Measurements from ENCODE around the gene TOMM22.

Gene TOMM22

DNA sequence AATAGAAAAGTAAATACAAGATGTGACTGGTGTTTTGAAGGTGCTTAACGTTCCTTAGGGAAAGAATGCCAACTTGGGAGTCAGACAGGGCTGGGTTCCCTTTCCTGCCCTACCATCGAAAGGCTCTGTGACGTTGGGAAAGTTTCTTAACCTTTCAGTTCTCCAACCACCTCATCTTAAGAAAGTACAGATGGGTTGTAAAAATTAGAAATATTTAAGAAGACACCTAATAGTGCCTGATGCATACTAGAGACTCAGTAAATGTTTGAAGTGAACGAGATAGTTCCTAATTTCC is 25.1 kb downstream of the TOMM22 start:
- Histone ChIP-seq H3K27ac (peak overlapping the region; percentile 97), H3K4me1 (ENCODE audit: control insufficient read depth in 1 of 2, insufficient read depth in 1 of 2, low read depth in 1 of 2, low read length in 1 of 2) (peaks cover 61 to 62% of the 10 kb centered on the region in 2 experiments), H3K36me3 (peaks cover 22% of the 10 kb centered on the region), H3K4me3 (ENCODE audit: low read depth in 1 of 2, low read length in 1 of 2) (peak overlapping the region; percentile 92 to 96), H3K9me3 (no peaks in the 10 kb centered on the region), H3K27me3 (no peaks in the 10 kb centered on the region)
- TF ChIP-seq, protein P1, sequence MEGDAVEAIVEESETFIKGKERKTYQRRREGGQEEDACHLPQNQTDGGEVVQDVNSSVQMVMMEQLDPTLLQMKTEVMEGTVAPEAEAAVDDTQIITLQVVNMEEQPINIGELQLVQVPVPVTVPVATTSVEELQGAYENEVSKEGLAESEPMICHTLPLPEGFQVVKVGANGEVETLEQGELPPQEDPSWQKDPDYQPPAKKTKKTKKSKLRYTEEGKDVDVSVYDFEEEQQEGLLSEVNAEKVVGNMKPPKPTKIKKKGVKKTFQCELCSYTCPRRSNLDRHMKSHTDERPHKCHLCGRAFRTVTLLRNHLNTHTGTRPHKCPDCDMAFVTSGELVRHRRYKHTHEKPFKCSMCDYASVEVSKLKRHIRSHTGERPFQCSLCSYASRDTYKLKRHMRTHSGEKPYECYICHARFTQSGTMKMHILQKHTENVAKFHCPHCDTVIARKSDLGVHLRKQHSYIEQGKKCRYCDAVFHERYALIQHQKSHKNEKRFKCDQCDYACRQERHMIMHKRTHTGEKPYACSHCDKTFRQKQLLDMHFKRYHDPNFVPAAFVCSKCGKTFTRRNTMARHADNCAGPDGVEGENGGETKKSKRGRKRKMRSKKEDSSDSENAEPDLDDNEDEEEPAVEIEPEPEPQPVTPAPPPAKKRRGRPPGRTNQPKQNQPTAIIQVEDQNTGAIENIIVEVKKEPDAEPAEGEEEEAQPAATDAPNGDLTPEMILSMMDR (IDR thresholded peaks at IDR 0.05): no peak

DNA sequence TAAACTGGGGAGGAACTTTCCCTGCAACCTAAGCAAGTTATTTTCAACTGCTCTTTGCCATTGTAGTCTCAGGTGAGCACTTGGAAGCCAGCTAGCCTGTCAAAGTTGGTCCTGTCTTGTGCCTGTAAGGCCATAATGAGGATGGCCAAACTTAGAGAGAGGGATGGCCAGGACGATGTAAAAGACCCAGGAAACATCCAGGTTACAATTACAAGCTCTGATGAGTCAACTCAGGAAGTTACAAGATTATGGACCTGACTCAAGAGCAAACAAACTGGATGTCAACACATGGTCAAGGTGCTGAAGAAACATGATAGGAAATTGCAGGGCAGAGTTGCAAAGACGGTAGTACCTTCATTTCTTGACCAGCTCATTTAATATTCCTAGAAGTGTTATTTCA is 25.6 kb downstream of the TOMM22 start:
- TF ChIP-seq, protein P1 (IDR thresholded peaks at IDR 0.05): no peak
- H3K27ac ChIP-seq: peak overlapping the region; percentile 97

DNA sequence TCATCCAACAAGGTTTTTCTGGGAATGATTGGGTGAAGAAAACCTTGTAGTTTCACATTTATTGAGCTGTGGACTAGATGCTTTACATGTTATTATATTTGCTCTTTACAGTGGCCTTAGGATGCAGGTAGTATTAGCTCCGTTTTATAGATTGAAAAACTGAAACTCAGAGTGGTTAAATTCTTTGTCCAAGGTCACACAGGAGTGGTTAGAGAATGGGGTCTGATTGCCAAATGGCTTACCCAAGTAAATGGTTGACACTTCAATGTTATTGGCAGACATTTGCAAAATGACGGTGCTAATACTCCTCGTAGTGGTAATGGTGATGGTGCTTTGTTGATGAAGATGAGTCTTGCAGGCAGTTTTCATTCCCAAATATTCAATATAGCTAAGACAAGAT is 26.2 kb downstream of the TOMM22 start:
- Histone ChIP-seq H3K4me1 (ENCODE audit: control insufficient read depth in 1 of 2, insufficient read depth in 1 of 2, low read depth in 1 of 2, low read length in 1 of 2) (peaks cover 71 to 72% of the 10 kb centered on the region in 2 experiments), H3K4me3 (ENCODE audit: low read depth in 1 of 2, low read length in 1 of 2) (peak overlapping the region; percentile 92 to 96), H3K36me3 (peaks cover 22% of the 10 kb centered on the region), H3K27me3 (no peaks in the 10 kb centered on the region), H3K9me3 (no peaks in the 10 kb centered on the region), H3K27ac (peak overlapping the region; percentile 97)
- TF ChIP-seq, protein P1 (IDR thresholded peaks at IDR 0.05): no peak

More for the DNA sequence above, 25.6 kb downstream of the TOMM22 start:
- Histone ChIP-seq H3K4me1 (ENCODE audit: control insufficient read depth in 1 of 2, insufficient read depth in 1 of 2, low read depth in 1 of 2, low read length in 1 of 2) (peaks cover 65% of the 10 kb centered on the region in 2 experiments), H3K36me3 (peaks cover 22% of the 10 kb centered on the region), H3K27me3 (no peaks in the 10 kb centered on the region), H3K4me3 (ENCODE audit: low read depth in 1 of 2, low read length in 1 of 2) (peak overlapping the region; percentile 92 to 96), H3K9me3 (no peaks in the 10 kb centered on the region)

DNA sequence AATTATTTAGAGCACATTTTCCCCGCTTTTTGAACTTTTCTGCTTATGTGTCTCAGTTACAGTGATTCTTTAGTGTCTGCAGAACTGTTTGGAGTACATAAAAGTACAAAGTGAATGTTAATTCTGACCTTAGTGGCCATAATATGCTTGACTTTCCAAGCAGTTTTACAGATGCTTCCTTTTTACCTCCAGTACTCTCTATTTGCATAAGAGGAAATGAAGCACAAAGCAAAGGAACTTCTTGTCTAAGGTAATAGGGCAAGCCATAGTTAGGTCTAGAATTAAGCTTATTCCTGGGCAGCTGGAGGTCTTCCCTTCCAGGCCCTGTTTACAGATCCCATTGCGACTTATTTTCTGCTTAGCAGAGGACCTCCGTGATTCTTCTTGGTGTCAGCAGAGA is 27.5 kb downstream of the TOMM22 start:
- H3K4me3 ChIP-seq (ENCODE audit: low read depth in 1 of 2, low read length in 1 of 2): peak overlapping the region; percentile 10 to 14
- H3K4me1 ChIP-seq (ENCODE audit: control insufficient read depth in 1 of 2, insufficient read depth in 1 of 2, low read depth in 1 of 2, low read length in 1 of 2): peaks cover 82 to 85% of the 10 kb centered on the region in 2 experiments
- H3K36me3 ChIP-seq: peaks cover 22% of the 10 kb centered on the region
- H3K27ac ChIP-seq: peak overlapping the region; percentile 97
- TF ChIP-seq, protein P1 (IDR thresholded peaks at IDR 0.05): no peak
- no peaks in the 10 kb centered on the region for H3K9me3 ChIP-seq
- H3K27me3 ChIP-seq: no peaks in the 10 kb centered on the region

DNA sequence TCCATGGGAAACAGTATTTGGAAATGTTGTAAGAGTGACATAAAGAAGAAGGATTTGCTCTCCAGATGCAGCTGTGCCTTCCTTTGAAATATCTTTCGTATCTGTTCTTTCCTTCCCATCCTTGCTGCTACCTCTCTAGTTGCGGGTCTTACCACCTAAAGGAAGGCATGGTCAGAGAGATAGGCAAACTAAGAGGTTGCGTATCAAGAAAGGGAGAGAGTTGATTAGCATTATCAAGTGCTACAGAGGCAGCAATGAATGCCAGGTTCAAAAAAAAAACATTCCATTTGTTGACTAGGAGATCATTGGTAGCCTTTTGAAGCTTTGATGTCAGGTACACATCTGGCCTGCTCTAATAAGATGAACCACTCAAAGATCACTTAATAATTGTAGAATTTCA is 28.6 kb downstream of the TOMM22 start:
- H3K4me3 ChIP-seq (ENCODE audit: low read depth in 1 of 2, low read length in 1 of 2): no peak overlapping the region
- no peaks in the 10 kb centered on the region for H3K27me3 ChIP-seq
- H3K4me1 ChIP-seq (ENCODE audit: control insufficient read depth in 1 of 2, insufficient read depth in 1 of 2, low read depth in 1 of 2, low read length in 1 of 2): peaks cover 82 to 85% of the 10 kb centered on the region in 2 experiments
- H3K27ac ChIP-seq: peak overlapping the region; percentile 97
- peaks cover 26% of the 10 kb centered on the region for H3K36me3 ChIP-seq
- TF ChIP-seq, protein P1 (IDR thresholded peaks at IDR 0.05): no peak
- no peaks in the 10 kb centered on the region for H3K9me3 ChIP-seq

DNA sequence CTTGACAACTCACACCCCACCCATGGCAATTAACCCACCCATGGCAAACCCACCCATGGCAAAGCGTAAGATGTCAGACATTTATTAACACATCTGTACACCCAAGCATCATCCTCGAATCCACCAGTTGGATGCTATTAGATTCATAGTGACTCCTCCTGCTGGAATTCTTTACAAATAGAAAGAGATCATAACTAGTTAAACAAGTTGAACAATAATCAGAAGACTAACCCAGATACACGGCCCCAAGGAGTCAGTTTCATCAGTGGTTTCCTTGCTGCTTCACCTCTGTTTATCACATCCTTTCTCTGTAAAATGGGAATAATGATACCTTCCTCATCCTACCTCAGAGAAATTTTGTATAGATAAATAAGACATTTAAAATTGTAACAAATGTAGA is 29.1 kb downstream of the TOMM22 start:
- Histone ChIP-seq H3K4me3 (ENCODE audit: low read depth in 1 of 2, low read length in 1 of 2) (no peak overlapping the region), H3K4me1 (ENCODE audit: control insufficient read depth in 1 of 2, insufficient read depth in 1 of 2, low read depth in 1 of 2, low read length in 1 of 2) (peaks cover 82 to 86% of the 10 kb centered on the region in 2 experiments), H3K27me3 (no peaks in the 10 kb centered on the region), H3K36me3 (peaks cover 31% of the 10 kb centered on the region), H3K9me3 (no peaks in the 10 kb centered on the region), H3K27ac (no peak overlapping the region)
- TF ChIP-seq, protein P1 (IDR thresholded peaks at IDR 0.05): no peak
